Glutamatergic neuron (in vitro differentiated cells): Measurements from ENCODE around the gene CACNG4. TPM values are rescaled to one million over a fixed set of nuclear protein-coding genes. Genes with fewer than 3 reads are reported as not detected.

Experiments used
- DNase-seq: peaks from one replicate; pipeline ENCODE4 v3.0.0; 2022
- H3K27ac Mint-ChIP-seq: one replicate; pipeline ENCODE4 v1.8.0; 2020; ENCODE audit warnings: mild to moderate bottlenecking, mixed read lengths, inconsistent platforms; ENCODE audit not compliant: unreplicated experiment
- H3K27me3 Mint-ChIP-seq: one replicate; pipeline ENCODE4 v1.8.0; 2020; ENCODE audit warnings: mild to moderate bottlenecking, moderate library complexity, mixed read lengths, inconsistent platforms; ENCODE audit not compliant: unreplicated experiment
- H3K36me3 Mint-ChIP-seq: one replicate; pipeline ENCODE4 v1.8.0; 2020; ENCODE audit warnings: mild to moderate bottlenecking, mixed read lengths, inconsistent platforms; ENCODE audit not compliant: unreplicated experiment
- H3K4me1 Mint-ChIP-seq: one replicate; pipeline ENCODE4 v1.8.0; 2020; ENCODE audit warnings: mild to moderate bottlenecking, low read depth, mixed read lengths, inconsistent platforms; ENCODE audit not compliant: unreplicated experiment
- H3K4me3 Mint-ChIP-seq: one replicate; pipeline ENCODE4 v1.8.0; 2020; ENCODE audit warnings: mild to moderate bottlenecking, mixed read lengths, inconsistent platforms; ENCODE audit not compliant: unreplicated experiment
- H3K9me3 Mint-ChIP-seq: one replicate; pipeline ENCODE4 v1.8.0; 2020; ENCODE audit warnings: mild to moderate bottlenecking, moderate library complexity, mixed read lengths, inconsistent platforms; ENCODE audit not compliant: unreplicated experiment
- CTCF ChIP-seq: fragments of 200-600 bp; sonication (generic); IDR thresholded peaks from one replicate; pipeline ENCODE4 v1.5.0; 2021; ENCODE audit not compliant: partially characterized antibody, unreplicated experiment
- total RNA-seq: library from RNA; stranded (reverse); fragmentation: NEBNext Ultra II Directional; extraction: Animal tissue kit (Norgen Biotek cat#: 25700); gene quantifications from one replicate; pipeline ENCODE4 v1.2.1, GENCODE V29; 2021; ENCODE audit not compliant: unreplicated experiment

The CACNG4 gene
- total RNA-seq, 1 donor from 2014 or later, result 105 TPM

GRCh38 chr17:67019809-67020208, 55.3 kb downstream of the CACNG4 start:
- Mint-ChIP-seq H3K27me3 (peaks cover 18% of the 10 kb centered on the region), H3K4me3 (no peak overlapping the region), H3K27ac (peak overlapping the region; percentile 94), H3K36me3 (no peaks in the 10 kb centered on the region), H3K4me1 (peaks cover 40% of the 10 kb centered on the region), H3K9me3 (peaks cover 16% of the 10 kb centered on the region)
- TF ChIP-seq CTCF, result no peak
- no peak for DNase-seq

- Mint-ChIP-seq H3K4me3 (no peak overlapping the region), H3K36me3 (no peaks in the 10 kb centered on the region), H3K27ac (peak overlapping the region; percentile 19), H3K27me3 (peaks cover 16% of the 10 kb centered on the region), H3K9me3 (peaks cover 19% of the 10 kb centered on the region), H3K4me1 (peaks cover 35% of the 10 kb centered on the region)
- TF ChIP-seq CTCF, result no peak
- no peak for DNase-seq
Measured at GRCh38 chr17:67020293-67020766, 55.8 kb downstream of the CACNG4 start.

- H3K4me3 Mint-ChIP-seq, result no peak overlapping the region
- H3K27ac Mint-ChIP-seq, result no peak overlapping the region
- TF ChIP-seq CTCF, result no peak
- peaks cover 18% of the 10 kb centered on the region for H3K9me3 Mint-ChIP-seq
- H3K4me1 Mint-ChIP-seq, result peaks cover 33% of the 10 kb centered on the region
- no peak for DNase-seq
- no peaks in the 10 kb centered on the region for H3K36me3 Mint-ChIP-seq
- H3K27me3 Mint-ChIP-seq, result peaks cover 15% of the 10 kb centered on the region
Measured at GRCh38 chr17:67021196-67021595, 56.7 kb downstream of the CACNG4 start.

GRCh38 chr17:67021743-67022450, 57.4 kb downstream of the CACNG4 start:
- no peak for TF ChIP-seq CTCF
- no peak for DNase-seq
- no peak overlapping the region for H3K4me3 Mint-ChIP-seq
- H3K36me3 Mint-ChIP-seq, result no peaks in the 10 kb centered on the region
- H3K27me3 Mint-ChIP-seq, result peaks cover 15% of the 10 kb centered on the region
- peaks cover 18% of the 10 kb centered on the region for H3K9me3 Mint-ChIP-seq
- no peak overlapping the region for H3K27ac Mint-ChIP-seq
- peaks cover 33% of the 10 kb centered on the region for H3K4me1 Mint-ChIP-seq

- Mint-ChIP-seq H3K4me1 (peaks cover 31% of the 10 kb centered on the region), H3K27me3 (peaks cover 15% of the 10 kb centered on the region), H3K27ac (no peak overlapping the region), H3K9me3 (peaks cover 18% of the 10 kb centered on the region), H3K4me3 (no peak overlapping the region), H3K36me3 (no peaks in the 10 kb centered on the region)
- no peak for DNase-seq
- no peak for TF ChIP-seq CTCF
Measured at GRCh38 chr17:67022451-67022810, 57.9 kb downstream of the CACNG4 start.
